SU-DHL-6 (cell line): ENCODE data around the gene KLRC4.
"Not testable (repeated sequence)": the region's sequence is repeated elsewhere in the genome, so short reads cannot be mapped to it uniquely, and the experiment has no call there.

Experiments used
- H2AFZ ChIP-seq: fragments of 200-600 bp; sonication (generic); 2 replicates; pipeline ENCODE4 v1.6.1; 2014; ENCODE audit warnings: low read depth, mild to moderate bottlenecking, moderate library complexity, mixed read lengths, antibody characterized with exemption, low read length; ENCODE audit not compliant: severe bottlenecking
- H3F3A ChIP-seq: fragments of 200-600 bp; shearing (Covaris generic); 2 replicates; pipeline ENCODE4 v1.6.0; 2016; ENCODE audit warnings: antibody characterized with exemption, mild to moderate bottlenecking; ENCODE audit not compliant: insufficient read depth
- H3K27ac ChIP-seq: fragments of 200-600 bp; sonication (generic); 2 replicates; pipeline ENCODE4 v1.5.1; 2016; ENCODE audit warnings: low read depth, mild to moderate bottlenecking, low read length, moderate library complexity, mixed read lengths
- H3K27me3 ChIP-seq: fragments of 200-600 bp; sonication (generic), shearing (Covaris generic); 2 replicates; pipeline ENCODE4 v1.6.0; 2014; ENCODE audit warnings: mild to moderate bottlenecking, low read length
- H3K36me3 ChIP-seq: fragments of 200-600 bp; sonication (generic); 2 replicates; pipeline ENCODE4 v1.6.1; 2014; ENCODE audit warnings: mild to moderate bottlenecking, low read length, mixed read lengths
- H3K4me2 ChIP-seq: fragments of 300-600, 200-600 bp; shearing (Covaris generic), sonication (generic); 2 replicates; pipeline ENCODE4 v1.6.0; 2014; ENCODE audit warnings: low read length, low read depth, mild to moderate bottlenecking; ENCODE audit not compliant: poor library complexity, severe bottlenecking
- H3K4me3 ChIP-seq: fragments of 200-600 bp; sonication (generic); 2 replicates; pipeline ENCODE4 v1.5.1; 2014; ENCODE audit warnings: antibody characterized with exemption, low read length, mild to moderate bottlenecking, mixed read lengths; ENCODE audit not compliant: insufficient read depth, poor library complexity, severe bottlenecking
- H3K79me2 ChIP-seq: fragments of 200-600 bp; sonication (generic); 2 replicates; pipeline ENCODE4 v1.6.1; 2014; ENCODE audit warnings: mild to moderate bottlenecking, low read length, moderate library complexity; ENCODE audit not compliant: insufficient read depth
- H3K9ac ChIP-seq: fragments of 200-600 bp; sonication (generic); 2 replicates; pipeline ENCODE4 v1.7.0; 2014; ENCODE audit warnings: mild to moderate bottlenecking, low read length
- H3K9me2 ChIP-seq: fragments of 200-600 bp; sonication (generic); replicated peaks from 2 replicates; pipeline ENCODE4 v1.6.1; 2014; ENCODE audit warnings: low read length; ENCODE audit not compliant: insufficient read depth
- H3K9me3 ChIP-seq: fragments of 200-600 bp; sonication (generic); 2 replicates; pipeline ENCODE4 v1.6.1; 2014; ENCODE audit warnings: low read length, mixed read lengths; ENCODE audit not compliant: insufficient read depth
- H4K20me1 ChIP-seq: fragments of 200-600 bp; sonication (generic); 2 replicates; pipeline ENCODE4 v1.6.1; 2014; ENCODE audit warnings: low read depth, mild to moderate bottlenecking, antibody characterized with exemption, low read length, moderate library complexity, mixed read lengths
- CTCF ChIP-seq: fragments of 200-600 bp; sonication (generic); IDR thresholded peaks from one replicate; pipeline ENCODE4 v1.5.1; 2017; ENCODE audit warnings: antibody characterized with exemption, mild to moderate bottlenecking, low read length, moderate library complexity; ENCODE audit not compliant: insufficient read depth, poor library complexity, severe bottlenecking
- EZH2phosphoT487 ChIP-seq: fragments of 200-600 bp; sonication (generic), shearing (Covaris generic); conservative IDR thresholded peaks from 2 replicates; pipeline ENCODE4 v1.6.1; 2018; ENCODE audit warnings: mild to moderate bottlenecking, antibody characterized with exemption, low read length, moderate library complexity, mixed read lengths

KLRC4 gene

GRCh38 chr12:10388624-10389413 lies 20.7 kb downstream of the KLRC4 start:
- Histone ChIP-seq H3K9me3 (no peaks in the 10 kb centered on the region), H3K79me2 (no peaks in the 10 kb centered on the region), H3K36me3 (no peaks in the 10 kb centered on the region), H4K20me1 (no peaks in the 10 kb centered on the region), H2AFZ (no peak overlapping the region), H3K4me3 (no peak overlapping the region), H3K9ac (no peak overlapping the region), H3K27me3 (no peaks in the 10 kb centered on the region), H3F3A (no peaks in the 10 kb centered on the region), H3K9me2 (no peaks in the 10 kb centered on the region), H3K4me2 (no peak overlapping the region), H3K27ac (no peak overlapping the region)
- TF ChIP-seq EZH2phosphoT487: no peak
- no peak for TF ChIP-seq CTCF

- not testable (repeated sequence) for H3K9me3 ChIP-seq, H3F3A ChIP-seq, H3K4me2 ChIP-seq, H3K27ac ChIP-seq, H3K4me3 ChIP-seq, H3K79me2 ChIP-seq, H2AFZ ChIP-seq, H3K27me3 ChIP-seq, H3K9me2 ChIP-seq, H3K9ac ChIP-seq, H4K20me1 ChIP-seq, H3K36me3 ChIP-seq
Measured at GRCh38 chr12:10387498-10387897, 22.1 kb downstream of the KLRC4 start.

- no peak overlapping the region for H3K27ac ChIP-seq
- H3K36me3 ChIP-seq: no peaks in the 10 kb centered on the region
- no peak overlapping the region for H3K9ac ChIP-seq
- H3K9me3 ChIP-seq: no peaks in the 10 kb centered on the region
- H3K4me2 ChIP-seq: no peak overlapping the region
- H3K79me2 ChIP-seq: no peaks in the 10 kb centered on the region
- H3K27me3 ChIP-seq: no peaks in the 10 kb centered on the region
- H3F3A ChIP-seq: no peaks in the 10 kb centered on the region
- no peaks in the 10 kb centered on the region for H4K20me1 ChIP-seq
- no peaks in the 10 kb centered on the region for H3K9me2 ChIP-seq
- TF ChIP-seq CTCF: no peak
- TF ChIP-seq EZH2phosphoT487: no peak
- no peak overlapping the region for H2AFZ ChIP-seq
- H3K4me3 ChIP-seq: no peak overlapping the region
Measured at GRCh38 chr12:10386857-10387256, 22.7 kb downstream of the KLRC4 start.

- no peak overlapping the region for H3K4me3 ChIP-seq
- no peak overlapping the region for H3K9ac ChIP-seq
- no peak overlapping the region for H3K4me2 ChIP-seq
- H3K9me2 ChIP-seq: no peaks in the 10 kb centered on the region
- no peaks in the 10 kb centered on the region for H3F3A ChIP-seq
- H4K20me1 ChIP-seq: no peaks in the 10 kb centered on the region
- H3K27ac ChIP-seq: no peak overlapping the region
- H3K9me3 ChIP-seq: no peaks in the 10 kb centered on the region
- H3K79me2 ChIP-seq: no peaks in the 10 kb centered on the region
- H3K36me3 ChIP-seq: no peaks in the 10 kb centered on the region
- H3K27me3 ChIP-seq: no peaks in the 10 kb centered on the region
- no peak overlapping the region for H2AFZ ChIP-seq
- TF ChIP-seq CTCF (no peak), EZH2phosphoT487 (no peak)
Measured at GRCh38 chr12:10385166-10385613, 24.4 kb downstream of the KLRC4 start.
